Measurements from ENCODE around the gene FKBP6. TPM values are rescaled to one million over a fixed set of nuclear protein-coding genes. Genes with fewer than 3 reads are reported as not detected.
"Not testable (repeated sequence)": the region's sequence is repeated elsewhere in the genome, so short reads cannot be mapped to it uniquely, and the experiment has no call there.

The FKBP6 gene
- not detected in 2 replicates for total RNA-seq

GRCh38 chr7:73327922-73328321, at the start of gene FKBP6, which contains the start of gene TRIM50:
Gene FKBP6 (plus strand): TSS chr7:73328161. CDS start chr7:73328429, 268 bp downstream.
Gene TRIM50 (minus strand): TSS chr7:73328082. CDS start chr7:73324787, 3,295 bp downstream.
- DNase-seq (ENCODE audit: low read depth); H3K4me3 ChIP-seq (ENCODE audit: low read depth, low read length): not testable (repeated sequence)

- not testable (repeated sequence) for H3K4me3 ChIP-seq (ENCODE audit: low read depth, low read length); DNase-seq (ENCODE audit: low read depth)
Measured at GRCh38 chr7:73297235-73297634, 30.7 kb upstream of the FKBP6 start.

- not testable (repeated sequence) for DNase-seq (ENCODE audit: low read depth)
Measured at GRCh38 chr7:73297706-73298105, 30.3 kb upstream of the FKBP6 start.

GRCh38 chr7:73299812-73300211, 28.1 kb upstream of the FKBP6 start:
- not testable (repeated sequence) for H3K4me3 ChIP-seq (ENCODE audit: low read depth, low read length)

More at GRCh38 chr7:73297706-73298105, 30.3 kb upstream of the FKBP6 start:
- not testable (repeated sequence) for H3K4me3 ChIP-seq (ENCODE audit: low read depth, low read length)

GRCh38 chr7:73301108-73301507, 26.9 kb upstream of the FKBP6 start:
- DNase-seq (ENCODE audit: low read depth); H3K4me3 ChIP-seq (ENCODE audit: low read depth, low read length): not testable (repeated sequence)

More at GRCh38 chr7:73299812-73300211, 28.1 kb upstream of the FKBP6 start:
- DNase-seq (ENCODE audit: low read depth): not testable (repeated sequence)

GRCh38 chr7:73302846-73303245, 25.1 kb upstream of the FKBP6 start:
- not testable (repeated sequence) for DNase-seq (ENCODE audit: low read depth); H3K4me3 ChIP-seq (ENCODE audit: low read depth, low read length)

GRCh38 chr7:73303546-73303945, 24.4 kb upstream of the FKBP6 start:
- no peak for TF ChIP-seq CTCF (IDR thresholded peaks at IDR 0.05; ENCODE audit: insufficient read depth, low read depth, low read length)
- no peak overlapping the region for H3K4me3 ChIP-seq (ENCODE audit: low read depth, low read length)
- DNase-seq (ENCODE audit: low read depth): no peak

- no peak for TF ChIP-seq CTCF (IDR thresholded peaks at IDR 0.05; ENCODE audit: insufficient read depth, low read depth, low read length)
- no peak for DNase-seq (ENCODE audit: low read depth)
- H3K4me3 ChIP-seq (ENCODE audit: low read depth, low read length): no peak overlapping the region
Measured at GRCh38 chr7:73304071-73304470, 23.9 kb upstream of the FKBP6 start.

- not testable (repeated sequence) for H3K4me3 ChIP-seq (ENCODE audit: low read depth, low read length); DNase-seq (ENCODE audit: low read depth)
Measured at GRCh38 chr7:73304612-73305387, 23.2 kb upstream of the FKBP6 start.

- TF ChIP-seq CTCF (IDR thresholded peaks at IDR 0.05; ENCODE audit: insufficient read depth, low read depth, low read length): no peak
- no peak overlapping the region for H3K4me3 ChIP-seq (ENCODE audit: low read depth, low read length)
- no peak for DNase-seq (ENCODE audit: low read depth)
Measured at GRCh38 chr7:73307436-73307835, 20.5 kb upstream of the FKBP6 start.

All from fibroblast of villous mesenchyme (primary cell).